ENCODE measurements around the gene PSG5.
A peak's percentile ranks its signal among the peaks of the same experiment; 100 is the strongest.
"Not testable (repeated sequence)": the region's sequence is repeated elsewhere in the genome, so short reads cannot be mapped to it uniquely, and the experiment has no call there.

PSG5 gene

DNA sequence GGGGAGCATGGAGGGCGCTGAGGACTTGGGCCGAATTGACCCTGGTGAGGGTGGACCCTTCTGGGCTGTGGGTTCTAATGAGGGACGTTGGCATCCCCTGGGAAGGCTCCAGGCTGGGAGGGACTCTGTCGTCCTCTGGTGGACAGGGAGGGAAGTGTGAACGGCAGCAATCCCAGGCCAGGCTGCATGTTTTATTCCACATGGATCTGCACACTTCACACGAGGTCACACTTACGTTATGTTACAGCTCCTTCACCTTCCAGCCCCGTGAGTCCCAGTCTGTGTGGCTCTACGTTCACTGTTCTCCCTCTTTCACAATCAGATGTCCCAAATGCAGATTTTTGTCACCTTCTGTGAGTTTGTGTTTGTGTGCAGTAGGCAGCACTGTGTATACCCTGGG is 1.8 kb upstream of the PSG5 start:
- no CpG with 5 or more reads among the region's 9 CpGs for WGBS (ENCODE audit: extremely low coverage, insufficient coverage, insufficient read length)
- H3K23ac ChIP-seq (ENCODE audit: low read length); H2BK5ac ChIP-seq (ENCODE audit: low read depth, low read length, poor library complexity); H3K9ac ChIP-seq (ENCODE audit: low read length); H3K4ac ChIP-seq (ENCODE audit: low read depth, low read length); H4K91ac ChIP-seq (ENCODE audit: low read depth, low read length); H2BK120ac ChIP-seq (ENCODE audit: insufficient read depth, low read length, poor library complexity); H3K4me1 ChIP-seq (ENCODE audit: control insufficient read depth in 1 of 2, insufficient read depth in 2 of 2, low read length in 2 of 2); H2BK12ac ChIP-seq (ENCODE audit: low read length); H3K14ac ChIP-seq (ENCODE audit: low read length); H3K18ac ChIP-seq (ENCODE audit: low read length); H3K36me3 ChIP-seq (ENCODE audit: control insufficient read depth in 1 of 2, insufficient read depth in 2 of 2, low read length in 2 of 2); H3K79me2 ChIP-seq (ENCODE audit: control insufficient read depth, insufficient read depth, low read length, poor library complexity); H3K4me3 ChIP-seq (ENCODE audit: low read depth, low read length); H3K27ac ChIP-seq (ENCODE audit: low read depth, low read length); H3K4me2 ChIP-seq (ENCODE audit: low read length); H3K79me1 ChIP-seq (ENCODE audit: low read length); H2AFZ ChIP-seq (ENCODE audit: insufficient read depth, low read length, poor library complexity); H2AK5ac ChIP-seq (ENCODE audit: low read length); H4K8ac ChIP-seq (ENCODE audit: low read depth, low read length); H4K12ac ChIP-seq (ENCODE audit: low read depth, low read length); H3K27me3 ChIP-seq (ENCODE audit: insufficient read depth, low read length): not testable (repeated sequence)
- peak in 1 of 2 donors; percentile 40 for DNase-seq
- H3K9me3 ChIP-seq (ENCODE audit: insufficient read depth, low read depth, low read length): peaks cover 24% of the 10 kb centered on the region

DNA sequence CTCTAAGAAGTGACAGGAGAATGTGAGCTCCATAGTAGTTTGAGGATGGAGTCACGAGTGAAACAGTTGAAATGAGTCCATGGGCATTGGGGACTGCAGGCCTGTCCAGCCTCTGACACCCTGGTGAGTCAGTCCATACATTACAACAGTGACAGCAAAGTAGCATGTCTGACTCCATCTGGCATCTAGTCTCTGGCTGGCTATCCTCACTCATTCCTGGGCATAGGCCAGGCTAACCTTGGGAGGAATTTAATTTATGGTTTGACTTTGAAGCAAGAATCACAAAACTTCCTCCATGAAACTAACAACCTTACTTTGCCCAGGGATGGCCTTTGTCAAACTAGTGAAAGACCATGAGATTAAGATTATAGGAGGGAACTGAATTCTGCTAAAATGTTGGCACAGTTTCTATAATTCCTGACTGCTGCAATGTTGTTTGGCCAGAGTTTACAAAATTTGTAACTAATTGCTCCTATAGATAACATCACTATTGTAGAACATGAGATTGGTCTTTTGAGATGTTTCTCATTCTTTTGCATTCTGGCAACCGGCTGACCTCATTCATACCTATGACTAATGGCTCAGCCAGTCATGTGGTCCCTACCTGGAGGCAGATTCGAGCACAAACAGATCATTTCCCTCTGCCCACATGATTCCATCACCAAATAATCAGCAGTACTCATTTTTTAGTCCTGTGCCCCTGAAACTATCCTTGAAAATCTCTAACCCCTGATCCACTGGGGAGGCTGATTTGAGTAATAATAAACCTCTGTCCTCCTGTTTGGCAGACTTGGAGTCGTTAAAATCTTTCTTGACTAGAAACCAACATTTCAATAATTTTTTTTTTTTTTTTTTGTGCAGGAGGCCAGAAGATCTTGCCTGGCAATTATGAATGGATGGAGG is 4.2 kb downstream of the PSG5 start:
- H3K27me3 ChIP-seq (ENCODE audit: insufficient read depth, low read length); H3K4me1 ChIP-seq (ENCODE audit: control insufficient read depth in 1 of 2, insufficient read depth in 2 of 2, low read length in 2 of 2); H3K9ac ChIP-seq (ENCODE audit: low read length); H3K36me3 ChIP-seq (ENCODE audit: control insufficient read depth in 1 of 2, insufficient read depth in 2 of 2, low read length in 2 of 2); H3K79me1 ChIP-seq (ENCODE audit: low read length); H3K4me3 ChIP-seq (ENCODE audit: low read depth, low read length); H3K23ac ChIP-seq (ENCODE audit: low read length); H2BK12ac ChIP-seq (ENCODE audit: low read length); H3K4me2 ChIP-seq (ENCODE audit: low read length); H4K91ac ChIP-seq (ENCODE audit: low read depth, low read length); H3K14ac ChIP-seq (ENCODE audit: low read length); H2BK120ac ChIP-seq (ENCODE audit: insufficient read depth, low read length, poor library complexity); H3K18ac ChIP-seq (ENCODE audit: low read length); H4K8ac ChIP-seq (ENCODE audit: low read depth, low read length); H2AK5ac ChIP-seq (ENCODE audit: low read length); H3K27ac ChIP-seq (ENCODE audit: low read depth, low read length); H2AFZ ChIP-seq (ENCODE audit: insufficient read depth, low read length, poor library complexity); H3K4ac ChIP-seq (ENCODE audit: low read depth, low read length); H2BK5ac ChIP-seq (ENCODE audit: low read depth, low read length, poor library complexity); H3K79me2 ChIP-seq (ENCODE audit: control insufficient read depth, insufficient read depth, low read length, poor library complexity); H4K12ac ChIP-seq (ENCODE audit: low read depth, low read length): not testable (repeated sequence)
- H3K9me3 ChIP-seq (ENCODE audit: insufficient read depth, low read depth, low read length): peaks cover 18% of the 10 kb centered on the region
- DNase-seq: peak; percentile 81 to 83
- no CpG with 5 or more reads among the region's 4 CpGs for WGBS (ENCODE audit: extremely low coverage, insufficient coverage, insufficient read length)

DNA sequence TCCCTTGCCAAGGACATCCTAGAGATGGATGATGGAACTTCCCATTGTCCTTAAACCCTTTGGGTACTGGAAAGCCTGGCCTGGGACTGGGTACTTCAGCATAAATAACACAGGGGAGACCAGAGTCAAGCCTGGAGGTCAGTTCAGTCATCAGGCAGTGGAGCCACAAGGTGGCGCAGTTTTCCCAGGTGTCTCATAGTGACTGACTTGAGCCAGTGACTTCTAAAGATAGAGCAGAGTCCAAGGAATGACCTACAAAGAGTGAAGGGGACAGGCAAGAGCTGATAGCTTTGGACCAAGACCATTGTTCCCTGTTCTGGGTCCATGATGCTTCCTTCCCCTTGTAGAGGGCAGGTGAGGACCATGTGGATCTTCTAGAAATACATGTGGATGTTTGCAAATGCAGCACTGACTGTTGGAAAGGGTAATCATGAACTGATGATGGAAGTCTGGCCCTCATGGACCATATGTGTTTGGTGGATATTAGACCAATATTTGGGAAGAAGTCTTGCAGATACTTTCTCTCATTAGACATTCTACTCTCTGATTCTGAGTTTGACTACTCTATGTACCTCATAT is 6.7 kb downstream of the PSG5 start:
- not testable (repeated sequence) for H4K12ac ChIP-seq (ENCODE audit: low read depth, low read length)

DNA sequence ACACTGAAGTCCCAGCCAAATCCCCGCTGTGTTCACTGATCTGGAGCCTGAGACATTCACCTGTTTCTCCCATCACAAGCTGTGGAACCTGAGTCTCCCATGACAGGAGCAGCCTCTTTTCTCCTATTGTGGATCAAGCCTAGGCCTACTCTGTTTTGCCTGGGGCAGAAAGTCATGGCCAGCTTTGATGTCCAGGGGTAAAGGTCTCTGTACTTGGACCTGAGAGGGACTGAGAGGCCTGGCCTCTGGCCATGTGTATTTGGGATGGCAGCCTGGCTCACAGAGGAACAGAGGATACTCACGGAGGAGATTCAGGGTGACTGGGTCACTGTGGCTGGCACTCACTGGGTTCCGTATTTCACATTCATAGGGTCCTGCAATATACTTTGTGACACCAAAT is 7.8 kb downstream of the PSG5 start:
- not testable (repeated sequence) for H3K36me3 ChIP-seq (ENCODE audit: control insufficient read depth in 1 of 2, insufficient read depth in 2 of 2, low read length in 2 of 2); H4K91ac ChIP-seq (ENCODE audit: low read depth, low read length); H3K79me1 ChIP-seq (ENCODE audit: low read length); H3K4me1 ChIP-seq (ENCODE audit: control insufficient read depth in 1 of 2, insufficient read depth in 2 of 2, low read length in 2 of 2); H3K79me2 ChIP-seq (ENCODE audit: control insufficient read depth, insufficient read depth, low read length, poor library complexity); H4K8ac ChIP-seq (ENCODE audit: low read depth, low read length); H3K14ac ChIP-seq (ENCODE audit: low read length); H3K23ac ChIP-seq (ENCODE audit: low read length); DNase-seq; H2BK12ac ChIP-seq (ENCODE audit: low read length); H3K4me3 ChIP-seq (ENCODE audit: low read depth, low read length); H3K18ac ChIP-seq (ENCODE audit: low read length); H2BK5ac ChIP-seq (ENCODE audit: low read depth, low read length, poor library complexity); H2BK120ac ChIP-seq (ENCODE audit: insufficient read depth, low read length, poor library complexity); H4K12ac ChIP-seq (ENCODE audit: low read depth, low read length); H3K27me3 ChIP-seq (ENCODE audit: insufficient read depth, low read length); H3K9ac ChIP-seq (ENCODE audit: low read length); H2AK5ac ChIP-seq (ENCODE audit: low read length); H3K27ac ChIP-seq (ENCODE audit: low read depth, low read length); H3K4ac ChIP-seq (ENCODE audit: low read depth, low read length); H3K4me2 ChIP-seq (ENCODE audit: low read length); H2AFZ ChIP-seq (ENCODE audit: insufficient read depth, low read length, poor library complexity)
- WGBS (ENCODE audit: extremely low coverage, insufficient coverage, insufficient read length): no CpG with 5 or more reads among the region's 3 CpGs
- H3K9me3 ChIP-seq (ENCODE audit: insufficient read depth, low read depth, low read length): peaks cover 19% of the 10 kb centered on the region

More for the DNA sequence above, 6.7 kb downstream of the PSG5 start:
- not testable (repeated sequence) for H3K4me3 ChIP-seq (ENCODE audit: low read depth, low read length); H3K4ac ChIP-seq (ENCODE audit: low read depth, low read length); H4K8ac ChIP-seq (ENCODE audit: low read depth, low read length); H2AK5ac ChIP-seq (ENCODE audit: low read length); H3K4me1 ChIP-seq (ENCODE audit: control insufficient read depth in 1 of 2, insufficient read depth in 2 of 2, low read length in 2 of 2); H3K27me3 ChIP-seq (ENCODE audit: insufficient read depth, low read length); DNase-seq; H3K14ac ChIP-seq (ENCODE audit: low read length); H3K4me2 ChIP-seq (ENCODE audit: low read length); H3K27ac ChIP-seq (ENCODE audit: low read depth, low read length); H3K9ac ChIP-seq (ENCODE audit: low read length); H3K18ac ChIP-seq (ENCODE audit: low read length); H2BK12ac ChIP-seq (ENCODE audit: low read length); H3K36me3 ChIP-seq (ENCODE audit: control insufficient read depth in 1 of 2, insufficient read depth in 2 of 2, low read length in 2 of 2); H4K91ac ChIP-seq (ENCODE audit: low read depth, low read length); H2AFZ ChIP-seq (ENCODE audit: insufficient read depth, low read length, poor library complexity); H2BK5ac ChIP-seq (ENCODE audit: low read depth, low read length, poor library complexity); H3K79me2 ChIP-seq (ENCODE audit: control insufficient read depth, insufficient read depth, low read length, poor library complexity); H3K23ac ChIP-seq (ENCODE audit: low read length); H2BK120ac ChIP-seq (ENCODE audit: insufficient read depth, low read length, poor library complexity); H3K79me1 ChIP-seq (ENCODE audit: low read length)
- no CpG with 5 or more reads among the region's 1 CpG for WGBS (ENCODE audit: extremely low coverage, insufficient coverage, insufficient read length)
- H3K9me3 ChIP-seq (ENCODE audit: insufficient read depth, low read depth, low read length): peaks cover 18% of the 10 kb centered on the region
